CD14-positive monocyte (primary cell): ENCODE measurements around the gene GDF9. TPM values are rescaled to one million over a fixed set of nuclear protein-coding genes. Genes with fewer than 3 reads are reported as not detected.
A peak's percentile ranks its signal among the peaks of the same experiment; 100 is the strongest.

Experiments
- DNase-seq, 3 donors: peaks; one replicate each; pipeline ENCODE4 v3.0.0-alpha.2; 2011 to 2022
- H2AFZ ChIP-seq: 2 replicates; pipeline ENCODE4 v1.6.0; 2012; ENCODE audit warnings: mild to moderate bottlenecking, low read depth, low read length, inconsistent platforms; ENCODE audit not compliant: insufficient read depth, poor library complexity, severe bottlenecking
- H3K27ac ChIP-seq, 2 donors: 1 replicate in 1 of 2; 2 replicates in 1 of 2; pipeline ENCODE4 v1.5.1; 2012 to 2013; ENCODE audit warnings: low read length in 2 of 2, control low read depth in 1 of 2, inconsistent platforms in 1 of 2, low read depth in 1 of 2, mild to moderate bottlenecking in 1 of 2
- H3K27me3 ChIP-seq, 2 donors: one replicate each; pipeline versions ENCODE4 v1.6.0 to v1.6.1; 2011 to 2013; ENCODE audit warnings: low read length in 2 of 2; ENCODE audit not compliant: control insufficient read depth in 2 of 2, insufficient read depth in 2 of 2
- H3K36me3 ChIP-seq, 2 donors: replicated peaks in 1 of 2; 1 replicate in 1 of 2; 2 replicates in 1 of 2; pipeline versions ENCODE4 v1.5.1 to v1.6.1; 2012 to 2013; ENCODE audit warnings: low read length in 2 of 2, control low read depth in 1 of 2, inconsistent platforms in 1 of 2, mild to moderate bottlenecking in 1 of 2; ENCODE audit not compliant: insufficient read depth in 2 of 2, control insufficient read depth in 1 of 2
- H3K4me1 ChIP-seq, 2 donors: 1 replicate in 1 of 2; 2 replicates in 1 of 2; pipeline versions ENCODE4 v1.5.1 to v1.6.1; 2012 to 2013; ENCODE audit warnings: low read length in 2 of 2, control low read depth in 1 of 2, inconsistent platforms in 1 of 2, mild to moderate bottlenecking in 1 of 2, moderate library complexity in 1 of 2; ENCODE audit not compliant: insufficient read depth in 2 of 2, control insufficient read depth in 1 of 2
- H3K4me2 ChIP-seq: replicated peaks from 2 replicates; pipeline ENCODE3; 2012; ENCODE audit warnings: low read length, moderate library complexity, mild to moderate bottlenecking; ENCODE audit not compliant: poor library complexity, severe bottlenecking; ENCODE audit errors: extremely low read depth
- H3K4me3 ChIP-seq, 3 experiments: fragments of 200-600 bp in 1 of 3; sonication (generic) in 1 of 3; replicated peaks in 1 of 3; 1 replicate in 2 of 3; 2 replicates in 1 of 3; pipeline ENCODE4 v1.5.1; 2011 to 2013; ENCODE audit warnings: low read length in 3 of 3, mild to moderate bottlenecking in 3 of 3, control low read depth in 2 of 3, low read depth in 2 of 3, inconsistent platforms in 1 of 3, moderate library complexity in 1 of 3
- H3K79me2 ChIP-seq: 2 replicates; pipeline ENCODE4 v1.6.0; 2012; ENCODE audit warnings: mild to moderate bottlenecking, control low read depth, inconsistent platforms, low read length, moderate library complexity; ENCODE audit not compliant: insufficient read depth
- H3K9ac ChIP-seq: 2 replicates; pipeline ENCODE4 v1.6.0; 2017; ENCODE audit warnings: low read length, mild to moderate bottlenecking; ENCODE audit not compliant: insufficient read depth, poor library complexity, severe bottlenecking
- H3K9me3 ChIP-seq, 2 donors: replicated peaks in 1 of 2; 1 replicate in 1 of 2; 2 replicates in 1 of 2; pipeline versions ENCODE4 v1.5.1 to v1.6.1; 2012 to 2013; ENCODE audit warnings: low read length in 2 of 2, control low read depth in 1 of 2; ENCODE audit not compliant: control insufficient read depth in 1 of 2, insufficient read depth in 1 of 2
- H4K20me1 ChIP-seq: 2 replicates; pipeline ENCODE4 v1.6.0; 2012; ENCODE audit warnings: mild to moderate bottlenecking, low read length, control low read depth, moderate library complexity; ENCODE audit not compliant: insufficient read depth
- H3K27ac Mint-ChIP-seq, 7 donors: one replicate each; pipeline ENCODE4 v1.8.0; 2020; ENCODE audit warnings: mild to moderate bottlenecking in 7 of 7, mixed read lengths in 7 of 7, moderate library complexity in 6 of 7, inconsistent platforms in 2 of 7
- H3K27me3 Mint-ChIP-seq, 3 donors: one replicate each; pipeline ENCODE4 v1.8.0; 2021 to 2022; ENCODE audit warnings: low read depth in 3 of 3, mild to moderate bottlenecking in 3 of 3, mixed read lengths in 3 of 3, moderate library complexity in 3 of 3, inconsistent platforms in 1 of 3
- H3K36me3 Mint-ChIP-seq, 2 donors: one replicate each; pipeline ENCODE4 v1.8.0; 2020; ENCODE audit warnings: mixed read lengths in 2 of 2, inconsistent platforms in 1 of 2, mild to moderate bottlenecking in 1 of 2
- H3K4me1 Mint-ChIP-seq: one replicate; pipeline ENCODE4 v1.8.0; 2020; ENCODE audit warnings: mild to moderate bottlenecking, mixed read lengths
- H3K4me3 Mint-ChIP-seq, 2 donors: one replicate each; pipeline ENCODE4 v1.8.0; 2020; ENCODE audit warnings: mild to moderate bottlenecking in 2 of 2, mixed read lengths in 2 of 2, moderate library complexity in 1 of 2
- H3K9me3 Mint-ChIP-seq, 7 donors: one replicate each; pipeline ENCODE4 v1.8.0; 2020 to 2022; ENCODE audit warnings: mixed read lengths in 7 of 7, mild to moderate bottlenecking in 6 of 7, moderate library complexity in 6 of 7, inconsistent platforms in 2 of 7
- WGBS: methylation state at CpG from one replicate; pipeline ENCODE4 v1.1.5; 2013; ENCODE audit warnings: missing lambda C conversion rate; ENCODE audit not compliant: insufficient coverage; 5-methylcytosine and 5-hydroxymethylcytosine counted together
- intact Hi-C, 2 donors: fragments of 100-400 bp; cut with micrococcal nuclease; formaldehyde crosslinking; loops; one replicate each; pipeline versions ENCODE4 v1.15.0 to v1.15.1; 2023
- polyA plus RNA-seq, 3 donors: library from polyadenylated mRNA; depleted of rRNA in 1 of 3; unstranded in 2 of 3; stranded (reverse) in 1 of 3; fragments of 300-500 nt in 2 of 3; fragments of >200 nt in 1 of 3; fragmentation: Illumina TruSeq in 2 of 3; gene quantifications; 1 replicate in 2 of 3; 2 replicates in 1 of 3; pipeline ENCODE4 v1.2.3, GENCODE V29; 2012 to 2021
- TF ChIP-seq, protein P1 (sequence below): fragments of 200-600 bp; IDR thresholded peaks from one replicate; pipeline ENCODE4 v1.8.0; 2022; ENCODE audit warnings: antibody characterized with exemption, mild to moderate bottlenecking

Gene GDF9
- polyA plus RNA-seq, 3 donors: 0.55 TPM; not detected in 2

DNA sequence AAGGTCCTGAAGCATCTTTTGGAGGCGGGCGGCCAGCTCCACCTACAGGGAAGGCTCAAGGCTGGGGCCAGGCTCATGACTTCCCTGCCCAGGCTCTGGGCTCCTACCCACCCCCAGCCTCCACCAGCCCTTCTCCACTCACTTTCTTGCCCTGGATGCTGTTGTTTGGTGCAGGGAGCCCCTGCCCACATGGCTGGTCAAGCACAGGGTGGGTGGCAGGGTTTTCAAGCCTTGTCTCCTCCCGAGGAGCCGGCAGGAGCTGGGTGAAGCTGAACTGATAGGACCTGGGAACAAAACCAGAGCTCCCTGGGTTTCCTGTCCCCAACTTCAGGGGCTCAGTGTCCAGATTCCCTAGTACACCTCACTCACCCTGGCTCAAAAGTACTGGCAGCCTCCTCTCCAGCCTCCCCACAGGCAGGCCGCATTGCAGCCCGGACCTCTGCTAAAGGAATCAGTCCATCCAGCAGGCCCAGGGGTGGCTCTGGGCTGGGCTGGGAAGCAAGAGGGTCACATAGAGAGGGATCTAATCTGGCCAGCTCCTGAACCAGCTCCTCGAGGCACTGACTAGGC, 42.7 kb downstream of the GDF9 start:
- Mint-ChIP-seq H3K4me3 (peak overlapping the region in 1 of 2 donors; percentile 77), H3K4me1 (peaks cover 34% of the 10 kb centered on the region), H3K36me3 (peaks cover 31 to 32% of the 10 kb centered on the region in 2 donors), H3K9me3 (peaks cover 0 to 28% (median 15%) of the 10 kb centered on the region in 7 donors), H3K27ac (no peak overlapping the region), H3K27me3 (peaks cover 79 to 96% (median 85%) of the 10 kb centered on the region in 3 donors)
- intact Hi-C loops: loop anchor here in 1 of 2 donors (5.0 to 10.0 kb wide), 2 partner anchors 319 to 436 kb away; no protein-coding TSS in a partner anchor
- Histone ChIP-seq H3K4me2 (peak overlapping the region; percentile 25), H3K79me2 (peaks cover under 1% of the 10 kb centered on the region), H3K4me1 (peaks cover 12 to 31% of the 10 kb centered on the region in 2 donors), H3K9ac (no peak overlapping the region), H3K4me3 (no peak overlapping the region), H3K27me3 (peaks cover 54 to 90% of the 10 kb centered on the region in 2 donors), H2AFZ (no peak overlapping the region), H3K27ac (no peak overlapping the region), H3K36me3 (peaks cover 0 to 35% of the 10 kb centered on the region in 2 donors), H4K20me1 (peaks cover 73% of the 10 kb centered on the region), H3K9me3 (peaks cover 0 to 17% of the 10 kb centered on the region in 2 donors)
- 86% methylated on average over 6 of the region's 7 CpGs for WGBS
- DNase-seq: no peak
- TF ChIP-seq, protein P1, sequence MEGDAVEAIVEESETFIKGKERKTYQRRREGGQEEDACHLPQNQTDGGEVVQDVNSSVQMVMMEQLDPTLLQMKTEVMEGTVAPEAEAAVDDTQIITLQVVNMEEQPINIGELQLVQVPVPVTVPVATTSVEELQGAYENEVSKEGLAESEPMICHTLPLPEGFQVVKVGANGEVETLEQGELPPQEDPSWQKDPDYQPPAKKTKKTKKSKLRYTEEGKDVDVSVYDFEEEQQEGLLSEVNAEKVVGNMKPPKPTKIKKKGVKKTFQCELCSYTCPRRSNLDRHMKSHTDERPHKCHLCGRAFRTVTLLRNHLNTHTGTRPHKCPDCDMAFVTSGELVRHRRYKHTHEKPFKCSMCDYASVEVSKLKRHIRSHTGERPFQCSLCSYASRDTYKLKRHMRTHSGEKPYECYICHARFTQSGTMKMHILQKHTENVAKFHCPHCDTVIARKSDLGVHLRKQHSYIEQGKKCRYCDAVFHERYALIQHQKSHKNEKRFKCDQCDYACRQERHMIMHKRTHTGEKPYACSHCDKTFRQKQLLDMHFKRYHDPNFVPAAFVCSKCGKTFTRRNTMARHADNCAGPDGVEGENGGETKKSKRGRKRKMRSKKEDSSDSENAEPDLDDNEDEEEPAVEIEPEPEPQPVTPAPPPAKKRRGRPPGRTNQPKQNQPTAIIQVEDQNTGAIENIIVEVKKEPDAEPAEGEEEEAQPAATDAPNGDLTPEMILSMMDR: no peak

DNA sequence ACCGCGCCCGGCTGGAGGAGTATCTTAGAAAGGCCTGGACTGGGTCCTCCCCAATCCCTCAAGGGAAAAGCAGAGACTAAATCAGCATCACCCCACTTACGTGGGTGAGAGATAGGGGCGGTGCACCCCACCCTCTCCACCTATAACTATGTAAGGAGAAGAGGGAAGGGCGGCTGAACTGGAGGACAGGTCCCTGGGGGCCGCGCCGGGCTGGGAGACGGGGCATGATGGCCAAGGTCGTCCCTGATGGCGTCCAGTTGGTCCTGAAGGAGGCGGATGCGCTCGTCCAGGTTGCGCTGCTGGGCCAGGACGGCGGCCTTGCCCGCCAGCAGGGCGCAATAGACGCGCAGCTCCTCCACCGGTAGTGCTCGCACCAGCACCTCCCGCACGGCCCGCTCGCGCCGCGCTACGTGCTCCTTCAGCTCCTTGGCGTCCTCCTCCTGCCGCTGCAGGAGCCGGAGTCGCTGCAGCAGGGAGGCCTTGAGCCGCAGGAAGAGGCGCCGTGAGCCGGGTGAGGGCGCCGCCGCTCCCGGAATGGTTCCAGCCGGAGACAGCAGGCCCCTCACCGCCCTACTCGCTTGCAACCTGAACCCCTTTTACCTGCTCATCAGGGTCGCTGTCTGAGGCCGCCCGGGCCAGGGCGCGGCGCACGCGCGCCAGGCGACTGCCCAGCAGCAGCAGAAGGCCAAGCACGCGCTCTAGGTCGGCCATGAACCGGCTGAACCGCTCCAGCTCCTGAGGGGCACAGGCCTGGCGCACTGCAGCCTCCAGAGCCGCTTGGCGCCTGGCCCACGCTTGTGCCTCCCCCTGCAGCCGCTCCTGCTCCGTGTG, 43.4 kb downstream of the GDF9 start:
- peaks cover 12 to 31% of the 10 kb centered on the region in 2 donors for H3K4me1 ChIP-seq
- peak overlapping the region in 1 of 7 donors; percentile 74 for H3K27ac Mint-ChIP-seq
- no peak overlapping the region for H3K4me3 ChIP-seq
- no peak for DNase-seq
- TF ChIP-seq, protein P1: no peak
- H3K9me3 Mint-ChIP-seq: peaks cover 0 to 30% (median 15%) of the 10 kb centered on the region in 7 donors
- no peak overlapping the region for H3K9ac ChIP-seq
- H3K79me2 ChIP-seq: no peaks in the 10 kb centered on the region
- H3K4me1 Mint-ChIP-seq: peaks cover 34% of the 10 kb centered on the region
- H3K36me3 Mint-ChIP-seq: peaks cover 29 to 32% of the 10 kb centered on the region in 2 donors
- H3K4me3 Mint-ChIP-seq: peak overlapping the region; percentile 69 to 77
- peak overlapping the region; percentile 25 for H3K4me2 ChIP-seq
- H2AFZ ChIP-seq: no peak overlapping the region
- intact Hi-C loops: loop anchor here in 1 of 2 donors (5.0 to 10.0 kb wide), 2 partner anchors 318 to 436 kb away; no protein-coding TSS in a partner anchor
- peaks cover 0 to 17% of the 10 kb centered on the region in 2 donors for H3K9me3 ChIP-seq
- WGBS: 15% methylated on average over 63 of the region's 68 CpGs
- peaks cover 78 to 96% (median 85%) of the 10 kb centered on the region in 3 donors for H3K27me3 Mint-ChIP-seq
- peaks cover 0 to 30% of the 10 kb centered on the region in 2 donors for H3K36me3 ChIP-seq
- H3K27me3 ChIP-seq: peaks cover 51 to 89% of the 10 kb centered on the region in 2 donors
- H3K27ac ChIP-seq: no peak overlapping the region
- H4K20me1 ChIP-seq: peaks cover 66% of the 10 kb centered on the region
